T follicular helper cell (primary cell): ENCODE measurements around the gene ITGB7.

Source experiments
- DNase-seq: peaks from one replicate; pipeline ENCODE4 v3.0.0-alpha.2; 2020; ENCODE audit warnings: low read depth
- total RNA-seq, 2 experiments: gene quantifications; one replicate each; lab custom pipeline; 2026; lab: John Stamatoyannopoulos, UW

ITGB7 gene, protein sequence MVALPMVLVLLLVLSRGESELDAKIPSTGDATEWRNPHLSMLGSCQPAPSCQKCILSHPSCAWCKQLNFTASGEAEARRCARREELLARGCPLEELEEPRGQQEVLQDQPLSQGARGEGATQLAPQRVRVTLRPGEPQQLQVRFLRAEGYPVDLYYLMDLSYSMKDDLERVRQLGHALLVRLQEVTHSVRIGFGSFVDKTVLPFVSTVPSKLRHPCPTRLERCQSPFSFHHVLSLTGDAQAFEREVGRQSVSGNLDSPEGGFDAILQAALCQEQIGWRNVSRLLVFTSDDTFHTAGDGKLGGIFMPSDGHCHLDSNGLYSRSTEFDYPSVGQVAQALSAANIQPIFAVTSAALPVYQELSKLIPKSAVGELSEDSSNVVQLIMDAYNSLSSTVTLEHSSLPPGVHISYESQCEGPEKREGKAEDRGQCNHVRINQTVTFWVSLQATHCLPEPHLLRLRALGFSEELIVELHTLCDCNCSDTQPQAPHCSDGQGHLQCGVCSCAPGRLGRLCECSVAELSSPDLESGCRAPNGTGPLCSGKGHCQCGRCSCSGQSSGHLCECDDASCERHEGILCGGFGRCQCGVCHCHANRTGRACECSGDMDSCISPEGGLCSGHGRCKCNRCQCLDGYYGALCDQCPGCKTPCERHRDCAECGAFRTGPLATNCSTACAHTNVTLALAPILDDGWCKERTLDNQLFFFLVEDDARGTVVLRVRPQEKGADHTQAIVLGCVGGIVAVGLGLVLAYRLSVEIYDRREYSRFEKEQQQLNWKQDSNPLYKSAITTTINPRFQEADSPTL
- 163 to 505 reads per million in 2 experiments for total RNA-seq

DNA sequence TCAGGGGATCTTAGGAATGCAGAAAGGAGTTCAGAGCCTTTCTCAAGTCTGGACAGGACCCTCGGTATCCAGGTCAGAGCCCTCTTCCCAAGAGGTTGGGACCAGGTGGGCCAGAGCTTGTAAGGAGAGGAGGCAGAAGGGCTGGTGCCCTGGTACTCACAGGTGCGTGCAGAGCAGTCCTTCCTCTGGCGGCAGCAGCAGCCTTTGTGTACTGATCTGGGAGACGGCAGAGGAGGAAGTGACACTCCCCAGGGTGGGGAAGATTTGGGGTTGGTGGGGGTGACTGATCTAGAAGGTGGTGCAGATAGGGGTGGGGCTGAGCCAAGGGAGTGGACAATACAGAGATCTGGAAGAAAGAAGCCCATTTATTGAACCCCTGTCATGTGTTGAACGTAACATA, at the start of gene ITGB7:
Gene ITGB7, minus strand, starts transcription at position 210 of the 400 bp plus-strand sequence. CDS start 6,808 bp downstream, outside the sequence.
- peak; percentile 52 for DNase-seq

DNA sequence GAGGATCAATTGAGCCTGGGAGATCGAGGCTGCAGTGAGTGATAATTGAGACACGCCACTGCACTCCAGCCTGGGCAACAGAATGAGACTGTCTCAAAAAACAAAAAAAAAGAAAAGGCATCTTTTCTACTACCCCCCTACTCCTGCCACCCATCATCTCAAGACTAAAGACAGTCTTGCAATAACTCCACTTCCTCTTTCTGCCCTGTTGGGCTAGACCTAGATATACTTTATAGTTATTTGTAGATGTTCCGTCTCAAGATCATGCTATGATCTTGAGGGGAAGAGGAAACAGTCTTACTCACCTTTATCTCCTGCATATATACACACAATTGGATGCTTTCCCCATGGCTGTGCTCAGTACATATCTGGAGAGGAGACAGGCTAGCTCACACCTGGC, 48.9 kb upstream of the ITGB7 start:
- DNase-seq = no peak

DNA sequence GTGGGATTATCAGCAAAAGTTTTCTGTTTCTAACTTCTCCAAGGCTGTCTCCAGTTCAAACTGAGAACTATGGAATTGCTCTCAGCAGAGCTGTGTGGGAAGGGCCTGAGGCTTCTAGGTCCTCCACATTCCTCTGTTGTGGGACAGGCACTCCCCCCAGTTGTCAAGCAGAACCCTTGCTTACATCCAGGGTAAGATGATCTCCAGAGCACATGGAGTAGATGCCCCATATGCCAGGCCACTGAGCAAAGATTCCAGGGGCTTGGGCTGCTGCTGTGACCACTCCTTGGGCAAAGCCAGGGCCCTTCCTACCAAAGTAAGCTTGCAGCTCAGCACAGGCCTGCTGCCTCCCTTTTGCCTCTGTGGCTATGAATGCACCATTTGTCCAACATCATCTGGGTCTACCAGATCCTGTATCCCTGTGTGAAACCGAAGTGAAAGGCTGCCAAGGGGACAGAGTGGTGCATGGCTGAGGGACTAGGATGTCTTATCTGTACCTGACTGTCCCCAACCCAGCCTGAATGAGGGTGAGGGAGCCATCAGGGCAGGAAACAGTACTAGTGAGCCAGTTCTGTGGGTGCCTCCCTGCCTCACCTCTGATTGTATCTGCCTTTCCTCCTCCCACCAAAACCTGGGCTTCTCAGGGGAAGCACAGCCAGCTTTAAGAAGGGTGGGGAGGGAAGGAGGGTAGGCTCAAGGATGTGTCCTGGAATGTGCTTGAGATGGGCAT, 47.9 kb upstream of the ITGB7 start:
- no peak for DNase-seq

DNA sequence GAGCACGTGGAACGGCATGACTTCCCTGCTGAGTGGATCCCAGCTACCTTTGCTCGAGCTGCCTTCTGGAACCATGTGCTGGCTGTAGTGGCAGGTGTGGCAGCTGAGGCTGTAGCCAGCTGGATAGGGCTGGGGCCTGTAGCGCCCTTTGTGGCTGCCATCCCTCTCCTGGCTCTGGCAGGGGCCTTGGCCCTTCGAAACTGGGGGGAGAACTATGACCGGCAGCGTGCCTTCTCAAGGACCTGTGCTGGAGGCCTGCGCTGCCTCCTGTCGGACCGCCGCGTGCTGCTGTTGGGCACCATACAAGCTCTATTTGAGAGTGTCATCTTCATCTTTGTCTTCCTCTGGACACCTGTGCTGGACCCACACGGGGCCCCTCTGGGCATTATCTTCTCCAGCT, 46.2 kb upstream of the ITGB7 start:
- no peak for DNase-seq

DNA sequence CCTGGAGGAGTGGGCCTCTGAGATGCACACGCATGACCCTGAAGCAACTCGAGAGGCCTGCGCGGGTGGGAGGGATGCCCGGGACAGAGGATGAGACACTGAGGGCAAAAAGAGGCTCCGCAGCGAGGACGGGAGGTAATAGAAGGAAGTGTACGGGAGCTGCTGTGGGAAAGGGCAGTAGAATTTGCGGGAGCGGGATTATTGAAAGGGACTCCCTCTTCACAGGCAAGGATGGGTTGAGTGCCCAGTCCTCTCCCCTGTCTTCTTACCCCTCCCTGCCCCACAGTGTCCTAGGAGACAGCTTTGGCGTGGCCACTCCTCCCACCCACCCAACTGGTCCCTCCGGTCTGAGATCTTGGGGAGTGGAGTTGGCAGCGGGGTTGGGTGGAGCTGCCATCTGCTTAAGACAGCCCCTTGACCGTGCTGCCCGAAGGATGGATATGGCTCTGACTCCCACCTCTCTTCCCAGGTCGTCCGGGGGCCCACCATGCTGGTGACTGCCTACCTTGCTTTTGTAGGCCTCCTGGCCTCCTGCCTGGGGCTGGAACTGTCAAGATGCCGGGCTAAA, 45.4 kb upstream of the ITGB7 start:
- no peak for DNase-seq

DNA sequence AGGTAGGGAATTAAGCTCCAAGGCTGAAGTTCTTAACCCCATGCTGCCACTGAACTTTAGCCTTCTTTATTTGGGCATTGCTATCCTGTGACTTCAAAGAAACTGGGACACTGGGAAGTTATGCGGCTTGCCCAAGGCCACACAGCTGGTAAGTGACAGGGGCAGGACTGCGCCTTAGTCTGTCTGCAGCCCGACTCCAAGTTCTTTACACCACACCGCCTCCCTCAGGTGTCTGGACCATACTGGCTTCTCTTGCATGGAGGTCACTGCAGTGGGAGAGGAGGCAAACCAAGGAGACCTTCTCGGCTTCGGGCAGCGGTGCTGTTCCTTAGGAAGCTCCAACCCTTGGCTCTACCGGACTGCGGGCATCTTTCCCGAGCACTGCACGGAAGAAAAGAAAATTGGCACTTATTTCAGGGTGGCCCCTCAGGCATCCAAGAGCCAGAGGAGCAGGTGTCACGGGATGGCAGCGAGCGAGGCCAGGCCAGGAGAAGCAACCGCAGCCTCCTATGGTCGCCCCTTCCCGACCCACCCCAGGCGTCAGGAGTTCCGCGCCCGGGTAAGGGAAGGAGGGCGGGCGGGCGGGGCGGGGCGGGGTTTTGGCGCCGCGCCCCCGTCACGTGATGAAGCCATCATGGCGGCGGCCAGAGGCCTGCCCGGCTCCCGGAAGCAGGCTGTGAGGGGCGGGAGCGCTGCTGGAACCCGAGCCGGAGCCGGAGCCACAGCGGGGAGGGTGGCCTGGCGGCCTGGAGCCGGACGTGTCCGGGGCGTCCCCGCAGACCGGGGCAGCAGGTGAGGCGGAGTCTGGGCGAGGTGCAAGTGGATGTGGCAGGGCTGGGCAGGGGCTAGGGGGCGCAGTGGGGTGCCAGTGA, 44.7 kb upstream of the ITGB7 start:
- peak; percentile 53 for DNase-seq

DNA sequence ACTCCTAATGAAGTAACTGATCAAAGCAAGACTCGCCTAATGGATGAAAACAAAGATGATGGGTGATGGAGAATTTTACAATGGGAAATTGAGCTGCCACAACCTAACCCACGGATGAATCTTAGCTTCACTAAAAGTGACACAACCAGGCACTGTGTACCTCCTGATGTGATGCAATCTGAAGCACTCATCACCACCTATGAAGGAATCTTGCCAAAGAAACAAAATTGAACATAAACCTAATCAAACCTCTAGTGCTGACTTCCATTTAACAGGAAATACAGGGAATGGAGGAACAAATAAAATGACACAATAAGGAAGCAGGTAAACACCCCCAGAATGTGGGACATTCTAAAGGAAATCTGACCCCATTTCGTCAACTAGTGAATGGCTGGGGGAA, 38.2 kb upstream of the ITGB7 start:
- DNase-seq = no peak

DNA sequence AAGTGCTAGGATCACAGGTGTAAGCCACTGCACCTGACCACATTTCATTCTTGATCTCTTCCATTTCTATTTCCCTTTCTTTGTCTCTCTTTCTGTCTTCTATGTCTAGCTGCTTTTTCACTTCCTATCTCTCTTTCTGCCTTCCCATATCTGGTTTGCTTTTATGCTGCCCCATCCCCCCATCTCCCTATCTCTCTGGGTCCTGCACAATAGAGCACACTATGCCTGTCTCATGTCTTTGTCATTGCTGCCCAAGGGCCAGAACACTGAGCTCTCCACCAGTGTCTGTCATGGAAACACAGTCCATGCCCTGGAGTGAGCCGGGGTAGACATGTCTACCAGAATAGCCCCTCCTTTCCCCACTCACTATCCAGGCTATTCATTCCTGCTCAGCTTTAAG, 37.3 kb upstream of the ITGB7 start:
- DNase-seq = no peak

DNA sequence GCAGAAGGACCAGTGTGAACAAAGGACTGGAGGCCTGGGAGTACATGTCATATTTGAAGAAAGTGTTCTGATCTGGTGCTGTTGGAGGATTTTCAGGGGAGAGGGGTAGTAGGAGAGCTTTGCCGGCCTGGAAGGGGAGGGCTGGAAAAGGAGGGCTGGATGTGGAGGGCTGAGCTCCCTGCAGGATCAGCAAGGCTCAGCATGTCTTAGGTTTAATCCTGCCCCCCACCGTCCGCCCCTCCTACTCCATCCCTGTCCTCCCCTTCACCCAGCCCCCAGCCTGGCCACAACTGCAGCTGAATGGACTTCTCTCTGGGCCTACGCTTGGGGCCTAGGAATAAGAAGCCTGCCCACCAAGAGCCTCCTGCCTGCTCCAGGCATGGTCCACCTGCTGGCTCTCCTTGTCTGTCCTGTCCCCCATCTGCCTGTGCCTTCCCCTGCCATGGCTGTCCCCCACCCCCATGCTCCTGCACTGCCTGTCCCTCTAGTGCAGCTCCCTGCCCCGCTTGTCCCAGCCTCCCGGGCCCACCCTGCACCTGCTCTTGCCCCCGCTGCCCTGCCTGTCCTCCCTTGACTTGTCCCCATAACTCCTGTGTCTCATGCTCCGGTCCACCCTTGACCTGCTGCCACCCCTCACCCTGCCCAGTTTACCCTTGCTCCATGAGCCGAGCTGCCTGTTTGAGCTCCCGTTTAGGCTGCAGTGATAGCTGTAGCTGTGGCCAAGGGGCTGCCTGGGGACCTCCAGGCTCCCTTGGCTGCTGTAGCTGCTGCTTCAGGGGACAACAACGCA, 34.8 kb upstream of the ITGB7 start:
- no peak for DNase-seq

DNA sequence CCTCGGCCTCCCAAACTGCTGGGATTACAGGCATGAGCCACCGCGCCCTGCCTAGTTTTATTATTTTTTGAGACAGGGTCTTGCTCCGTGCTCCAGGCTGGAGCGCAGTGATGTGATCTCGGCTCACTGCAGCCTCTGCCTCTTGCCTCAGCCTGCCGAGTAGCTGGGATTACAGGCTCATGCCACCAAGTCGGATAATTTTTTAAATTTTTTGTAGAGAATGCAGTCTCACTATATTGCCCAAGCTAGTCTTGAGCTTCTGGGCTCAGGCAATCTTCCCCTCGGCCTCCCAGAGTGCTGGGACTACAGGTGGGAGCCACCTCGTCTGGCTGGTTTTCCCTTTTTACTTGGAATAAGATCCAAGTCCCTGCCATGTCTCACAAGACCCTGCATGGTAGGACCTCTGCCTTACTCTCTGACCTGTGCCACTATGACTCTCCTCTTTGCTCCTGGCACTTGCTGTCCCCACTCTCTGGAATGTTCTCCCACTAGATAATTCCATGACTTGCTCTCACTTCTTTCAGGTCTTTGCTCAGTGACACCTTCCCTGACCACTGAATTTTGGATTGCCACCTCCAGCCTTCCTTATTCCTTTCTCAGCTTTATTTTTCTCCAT, 32.7 kb upstream of the ITGB7 start:
- no peak for DNase-seq

DNA sequence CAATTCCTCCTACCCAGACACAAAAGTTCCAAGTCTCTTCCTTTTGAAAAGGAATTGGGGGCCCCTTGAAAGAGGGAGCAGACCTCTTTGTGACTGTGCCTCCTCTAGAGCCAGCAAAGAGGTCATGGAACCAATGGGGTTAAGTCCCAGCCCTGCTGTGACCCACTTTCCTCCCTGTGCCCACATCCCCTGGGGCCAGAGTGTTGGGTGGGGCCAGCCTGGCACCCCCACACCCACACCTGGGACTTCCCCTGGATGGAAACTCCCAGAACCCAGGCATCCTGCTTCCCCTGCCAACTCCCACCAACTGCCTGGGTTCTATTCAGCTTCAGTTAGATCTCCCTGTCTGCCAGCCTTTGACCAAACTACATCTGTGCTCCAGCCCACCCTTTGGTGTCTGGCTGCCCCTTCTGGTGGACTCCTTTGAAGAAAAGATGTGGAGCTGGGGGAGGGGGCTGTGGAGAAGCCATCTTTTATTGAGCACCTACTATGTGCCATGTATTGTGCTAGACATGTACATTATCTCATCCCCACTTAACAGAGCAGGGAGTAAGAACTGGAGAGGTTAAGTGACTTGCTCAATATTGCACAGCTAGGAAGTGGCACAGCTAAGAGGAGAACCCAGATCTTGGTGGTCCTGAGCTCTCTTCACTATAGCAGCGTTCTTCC, 29.5 kb upstream of the ITGB7 start:
- peak; percentile 16 for DNase-seq

DNA sequence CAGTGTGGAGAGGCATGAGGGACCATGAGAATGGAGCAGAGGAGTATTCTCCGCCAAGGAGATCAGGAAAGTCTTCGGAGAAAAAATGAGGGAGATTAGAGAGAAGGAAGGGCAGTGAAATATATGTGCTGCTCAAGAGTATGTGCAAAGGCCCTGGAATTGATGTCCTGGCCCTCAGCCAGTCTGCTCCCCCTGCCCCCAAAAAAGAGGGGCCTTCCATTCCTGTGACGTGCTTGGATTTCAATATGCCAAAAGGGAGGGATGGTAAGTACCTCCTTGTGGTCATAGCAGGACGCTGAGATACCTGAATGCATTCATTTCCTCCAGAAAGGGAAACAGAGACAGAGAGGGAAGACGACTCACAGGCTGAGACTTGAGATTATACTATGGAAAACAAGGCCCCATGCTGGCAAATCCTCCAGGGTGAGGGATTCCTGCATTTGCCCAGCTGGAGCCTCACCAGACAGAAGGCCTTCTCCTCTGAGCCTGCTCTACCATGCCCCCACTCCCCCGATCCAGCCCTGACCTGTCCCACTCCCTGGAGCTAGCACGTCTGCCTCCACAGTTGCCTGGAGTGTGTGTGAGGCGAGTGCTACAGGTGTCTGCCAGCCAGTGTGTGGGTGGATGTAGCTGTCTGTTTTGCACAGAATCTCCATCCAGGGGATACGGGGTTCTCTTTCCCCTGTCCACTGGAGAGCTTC, 28.8 kb upstream of the ITGB7 start:
- no peak for DNase-seq

DNA sequence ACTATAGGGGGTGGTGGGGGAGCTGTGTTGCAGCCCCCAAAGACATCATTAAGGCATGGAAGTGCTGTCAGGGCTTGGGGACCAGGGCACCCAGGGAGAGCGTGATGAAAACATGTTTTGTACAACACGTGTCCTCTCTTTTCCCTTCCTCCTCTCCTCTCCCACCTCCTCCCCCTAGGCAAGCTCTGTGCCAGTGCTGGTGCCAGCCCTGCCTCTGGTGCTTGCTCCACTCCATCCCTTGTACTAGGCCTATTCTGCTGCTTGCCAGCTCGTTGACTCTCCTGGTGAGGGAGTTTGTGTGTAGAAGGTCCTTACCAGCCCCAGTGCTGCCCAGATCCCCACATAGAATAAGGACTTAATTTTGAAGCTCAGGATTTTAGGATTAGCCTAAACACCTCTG, 28.1 kb upstream of the ITGB7 start:
- DNase-seq = no peak

DNA sequence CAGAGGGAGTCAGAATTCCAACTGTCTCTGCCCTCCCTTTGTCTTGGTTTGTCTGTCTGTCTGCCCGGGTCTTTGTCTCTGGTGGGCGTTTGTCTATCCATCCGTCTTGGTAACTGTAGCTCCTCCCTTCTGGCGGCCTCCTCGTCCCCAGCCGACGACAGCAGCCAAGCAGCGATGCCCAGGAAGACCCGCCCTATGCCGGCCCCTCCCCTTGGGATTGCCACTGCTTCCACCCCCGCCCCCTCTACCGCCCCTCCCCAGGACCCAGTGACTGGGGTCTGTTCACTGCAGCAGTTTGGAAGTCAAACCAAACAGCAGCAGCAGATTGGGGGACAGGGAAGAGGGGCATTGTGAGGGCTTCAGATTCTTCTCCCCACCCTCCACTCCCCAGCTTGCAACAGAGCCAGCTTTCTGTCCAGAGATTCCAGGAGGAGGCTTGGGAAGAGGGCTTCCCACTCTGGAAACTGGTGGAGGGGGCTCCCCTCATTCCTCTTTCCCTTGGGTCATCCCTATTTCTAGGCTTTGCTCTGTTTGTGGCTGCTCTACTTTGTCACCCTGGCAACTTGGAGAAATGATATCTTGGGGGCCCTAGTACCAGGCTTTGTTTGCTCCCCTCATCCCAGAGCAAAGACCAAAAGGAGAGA, 27.3 kb upstream of the ITGB7 start:
- DNase-seq = no peak

DNA sequence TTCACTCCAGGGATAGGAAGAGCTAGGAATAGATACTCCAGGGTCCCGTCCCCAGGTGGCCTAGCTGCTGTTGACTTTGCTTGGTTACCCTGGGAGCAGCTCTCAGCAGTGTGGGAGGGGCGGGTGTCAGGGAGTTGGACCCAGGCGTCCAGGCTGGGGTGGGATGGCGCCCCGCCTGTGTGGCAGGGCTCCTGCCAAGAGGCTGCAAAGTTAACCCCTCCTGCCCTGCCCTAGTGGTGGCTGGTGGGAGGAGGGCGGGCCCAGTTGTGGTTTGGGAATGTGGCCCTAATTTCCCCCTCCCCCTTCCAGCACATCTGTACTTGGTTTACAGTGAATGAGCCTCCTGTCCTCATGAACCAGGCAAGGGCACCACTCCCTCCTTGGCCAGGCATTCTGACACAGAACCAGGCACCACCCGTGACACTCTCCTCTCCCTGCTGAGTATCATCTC, 26.6 kb upstream of the ITGB7 start:
- no peak for DNase-seq

DNA sequence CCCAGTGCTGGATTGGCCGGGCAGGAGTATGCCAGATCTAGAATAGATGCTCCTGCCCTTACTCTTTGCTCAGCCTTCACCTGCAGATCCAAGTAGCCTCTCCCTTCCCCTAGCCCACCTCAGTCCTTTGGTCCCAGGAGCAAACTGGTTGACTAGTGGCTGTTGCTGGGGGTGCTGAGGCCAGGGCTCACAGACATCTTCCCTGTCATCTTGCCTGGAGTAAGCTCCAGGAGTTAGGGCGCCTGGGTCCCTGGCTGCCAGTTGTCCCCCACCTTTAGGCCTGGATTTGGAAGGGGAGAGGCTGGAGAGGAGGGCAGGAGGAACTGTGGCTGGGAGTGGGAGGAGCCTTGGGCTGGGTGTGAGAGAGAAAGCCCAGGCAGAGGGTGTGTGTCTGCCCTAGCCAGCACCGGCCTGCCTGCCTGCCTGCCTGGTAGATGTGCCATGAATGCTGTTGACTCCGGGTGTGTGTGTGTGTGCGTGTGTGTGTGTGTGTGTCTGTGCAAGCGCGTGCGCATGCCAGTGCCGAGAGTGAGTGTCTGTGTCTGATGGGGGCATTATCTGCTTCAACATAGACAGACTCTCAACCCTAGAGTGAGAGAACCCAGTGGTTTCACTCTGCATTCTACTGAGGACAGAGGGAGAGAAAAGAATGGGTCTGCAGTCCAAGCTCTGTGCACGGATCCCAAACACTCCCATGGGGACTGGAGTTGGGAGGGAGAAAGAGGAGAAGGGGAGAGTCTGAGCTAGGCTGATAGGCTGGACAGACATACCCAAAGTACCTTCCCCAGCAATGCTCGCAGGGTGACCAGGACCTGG, 25.8 kb upstream of the ITGB7 start:
- peak; percentile 26 for DNase-seq
